ENCODE data around the gene IL20RA. TPM values are rescaled to one million over a fixed set of nuclear protein-coding genes. Genes with fewer than 3 reads are reported as not detected.

IL20RA gene
- total and polyA plus RNA-seq, 2 donors from 2014 or later: 0.16 to 0.34 TPM

DNA sequence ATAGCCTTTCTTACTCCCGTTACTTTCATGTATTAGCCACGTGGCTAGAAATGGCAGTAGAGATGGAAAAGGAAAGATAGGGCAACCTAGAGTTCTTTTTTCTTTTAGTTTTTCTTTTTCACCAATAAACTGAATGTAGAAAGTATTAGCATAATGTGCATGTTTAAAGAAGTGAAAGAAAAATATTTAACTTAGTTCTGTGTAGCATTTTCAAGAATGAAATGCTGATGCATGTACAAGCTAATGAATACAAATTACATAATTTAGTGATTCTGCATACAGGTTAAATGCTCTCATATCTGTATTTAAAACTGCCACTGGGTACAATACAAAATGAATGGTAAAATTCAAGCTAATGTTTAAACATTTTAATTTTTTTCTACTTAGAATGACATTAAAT lies 22.6 kb upstream of the IL20RA start:
- intact Hi-C loops (cut with DNase I): no loop called here
- FAIRE-seq: no peak
- H3K9ac ChIP-seq (ENCODE audit: low read length in 3 of 3): no peak overlapping the region
- TF ChIP-seq, protein P1, sequence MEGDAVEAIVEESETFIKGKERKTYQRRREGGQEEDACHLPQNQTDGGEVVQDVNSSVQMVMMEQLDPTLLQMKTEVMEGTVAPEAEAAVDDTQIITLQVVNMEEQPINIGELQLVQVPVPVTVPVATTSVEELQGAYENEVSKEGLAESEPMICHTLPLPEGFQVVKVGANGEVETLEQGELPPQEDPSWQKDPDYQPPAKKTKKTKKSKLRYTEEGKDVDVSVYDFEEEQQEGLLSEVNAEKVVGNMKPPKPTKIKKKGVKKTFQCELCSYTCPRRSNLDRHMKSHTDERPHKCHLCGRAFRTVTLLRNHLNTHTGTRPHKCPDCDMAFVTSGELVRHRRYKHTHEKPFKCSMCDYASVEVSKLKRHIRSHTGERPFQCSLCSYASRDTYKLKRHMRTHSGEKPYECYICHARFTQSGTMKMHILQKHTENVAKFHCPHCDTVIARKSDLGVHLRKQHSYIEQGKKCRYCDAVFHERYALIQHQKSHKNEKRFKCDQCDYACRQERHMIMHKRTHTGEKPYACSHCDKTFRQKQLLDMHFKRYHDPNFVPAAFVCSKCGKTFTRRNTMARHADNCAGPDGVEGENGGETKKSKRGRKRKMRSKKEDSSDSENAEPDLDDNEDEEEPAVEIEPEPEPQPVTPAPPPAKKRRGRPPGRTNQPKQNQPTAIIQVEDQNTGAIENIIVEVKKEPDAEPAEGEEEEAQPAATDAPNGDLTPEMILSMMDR (IDR thresholded peaks at IDR 0.05; ENCODE audit: borderline replicate concordance, extremely low read depth, insufficient read depth): no peak
- no peaks in the 10 kb centered on the region for H3K36me3 ChIP-seq (ENCODE audit: control insufficient read depth in 2 of 3, insufficient read depth in 3 of 3, low read length in 3 of 3)
- no peaks in the 10 kb centered on the region for H3K4me1 ChIP-seq (ENCODE audit: control insufficient read depth in 2 of 3, insufficient read depth in 2 of 3, low read depth in 1 of 3, low read length in 3 of 3)
- H3K9me3 ChIP-seq (ENCODE audit: control insufficient read depth in 2 of 3, insufficient read depth in 1 of 3, low read length in 3 of 3): no peaks in the 10 kb centered on the region
- no peak for DNase-seq
- H3K27ac ChIP-seq (ENCODE audit: low read depth in 2 of 2, low read length in 2 of 2): no peak overlapping the region
- no peak overlapping the region for H3K4me3 ChIP-seq (ENCODE audit: low read length in 3 of 3)
- no peaks in the 10 kb centered on the region for H3K27me3 ChIP-seq (ENCODE audit: control insufficient read depth, insufficient read depth, low read length)

DNA sequence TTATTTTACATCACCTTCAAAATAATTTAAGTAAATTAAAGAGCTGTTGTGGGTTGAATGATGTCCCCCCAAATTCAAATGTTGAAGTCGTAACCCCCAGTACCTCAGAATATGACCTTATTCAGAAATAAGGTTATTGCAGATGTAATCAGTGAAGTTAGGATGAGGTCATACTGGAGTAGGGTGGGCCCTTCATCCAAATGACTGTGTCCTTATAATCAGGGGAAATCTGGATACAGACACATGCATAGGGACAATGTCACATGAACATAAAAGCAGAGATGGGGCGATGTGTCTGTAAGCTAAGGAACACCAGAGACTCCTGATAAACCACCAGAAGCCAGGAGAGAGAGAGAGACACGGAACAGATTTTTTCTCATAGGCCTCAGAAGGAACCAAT lies 13.3 kb upstream of the IL20RA start:
- Histone ChIP-seq H3K27me3 (ENCODE audit: control insufficient read depth, insufficient read depth, low read length) (no peaks in the 10 kb centered on the region), H3K27ac (ENCODE audit: low read depth in 2 of 2, low read length in 2 of 2) (no peak overlapping the region), H3K36me3 (ENCODE audit: control insufficient read depth in 2 of 3, insufficient read depth in 3 of 3, low read length in 3 of 3) (no peaks in the 10 kb centered on the region), H3K9me3 (ENCODE audit: control insufficient read depth in 2 of 3, insufficient read depth in 1 of 3, low read length in 3 of 3) (no peaks in the 10 kb centered on the region), H3K4me1 (ENCODE audit: control insufficient read depth in 2 of 3, insufficient read depth in 2 of 3, low read depth in 1 of 3, low read length in 3 of 3) (no peaks in the 10 kb centered on the region), H3K9ac (ENCODE audit: low read length in 3 of 3) (no peak overlapping the region), H3K4me3 (ENCODE audit: low read length in 3 of 3) (no peak overlapping the region)
- FAIRE-seq: no peak
- intact Hi-C loops (cut with DNase I): no loop called here
- no peak for DNase-seq
- TF ChIP-seq, protein P1 (IDR thresholded peaks at IDR 0.05; ENCODE audit: borderline replicate concordance, extremely low read depth, insufficient read depth): no peak

DNA sequence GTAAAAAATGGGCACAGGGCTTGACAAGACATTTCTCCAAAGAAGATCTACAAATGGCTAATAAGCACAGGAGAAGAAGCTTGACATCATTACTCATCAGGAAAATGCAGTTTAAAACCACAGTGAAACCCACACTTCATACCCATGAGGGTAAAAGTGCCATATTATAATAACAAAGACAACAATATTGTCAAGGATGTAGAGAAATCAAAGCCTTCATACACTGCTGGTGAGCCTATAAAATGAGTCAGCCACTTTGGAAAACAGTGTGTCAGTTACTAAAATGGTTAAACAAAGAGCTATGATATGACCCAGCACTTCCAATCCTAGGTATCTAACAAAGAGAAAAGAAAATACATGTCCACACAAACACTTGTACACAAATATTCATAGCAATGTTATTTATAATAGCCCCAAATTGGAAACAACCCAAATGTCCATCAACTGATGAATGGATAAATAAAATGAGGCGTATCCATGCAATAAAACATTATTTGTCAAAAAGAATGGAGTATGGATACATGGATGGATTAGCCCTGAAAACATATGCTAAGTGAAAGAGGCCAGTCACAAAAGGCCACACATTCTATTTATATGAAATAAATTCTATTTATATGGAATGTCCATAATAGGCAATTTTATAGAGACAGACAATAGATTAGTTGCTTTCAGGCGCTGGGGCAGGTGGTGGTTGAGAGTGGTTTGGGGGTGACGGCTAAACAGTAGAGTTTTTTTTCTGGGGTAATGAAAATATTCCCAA lies 11.5 kb upstream of the IL20RA start:
- Histone ChIP-seq H3K4me1 (ENCODE audit: control insufficient read depth in 2 of 3, insufficient read depth in 2 of 3, low read depth in 1 of 3, low read length in 3 of 3) (no peaks in the 10 kb centered on the region), H3K9me3 (ENCODE audit: control insufficient read depth in 2 of 3, insufficient read depth in 1 of 3, low read length in 3 of 3) (no peaks in the 10 kb centered on the region), H3K4me3 (ENCODE audit: low read length in 3 of 3) (no peak overlapping the region), H3K27me3 (ENCODE audit: control insufficient read depth, insufficient read depth, low read length) (no peaks in the 10 kb centered on the region), H3K9ac (ENCODE audit: low read length in 3 of 3) (no peak overlapping the region), H3K27ac (ENCODE audit: low read depth in 2 of 2, low read length in 2 of 2) (no peak overlapping the region), H3K36me3 (ENCODE audit: control insufficient read depth in 2 of 3, insufficient read depth in 3 of 3, low read length in 3 of 3) (no peaks in the 10 kb centered on the region)
- DNase-seq (no peak), FAIRE-seq (no peak)
- TF ChIP-seq, protein P1 (IDR thresholded peaks at IDR 0.05; ENCODE audit: borderline replicate concordance, extremely low read depth, insufficient read depth): no peak
- intact Hi-C loops (cut with DNase I): no loop called here

All from kidney (tissue), 14 donors.